Brain microvascular endothelial cell (primary cell): ENCODE measurements around the gene CDCA8.
"Not testable (repeated sequence)": the region's sequence is repeated elsewhere in the genome, so short reads cannot be mapped to it uniquely, and the experiment has no call there.

Source experiments
- DNase-seq: peaks from one replicate; pipeline ENCODE4 v3.0.0-alpha.2; 2020
- H3K27ac ChIP-seq: fragments of 250-450 bp; sonication (Bioruptor Pico); 2 replicates; pipeline ENCODE4 v1.5.1; 2020; ENCODE audit warnings: mild to moderate bottlenecking, moderate library complexity
- H3K27me3 ChIP-seq: fragments of 250-450 bp; sonication (Bioruptor Pico); replicated peaks from 2 replicates; pipeline ENCODE4 v1.5.1; 2020; ENCODE audit warnings: mild to moderate bottlenecking
- H3K36me3 ChIP-seq: fragments of 250-450 bp; sonication (Bioruptor Pico); replicated peaks from 2 replicates; pipeline ENCODE4 v1.5.1; 2020; ENCODE audit warnings: mild to moderate bottlenecking
- H3K4me3 ChIP-seq: 2 replicates; pipeline ENCODE4 v1.5.1; 2011; ENCODE audit warnings: low read depth, mild to moderate bottlenecking, control low read depth, low read length, moderate library complexity
- CTCF ChIP-seq: IDR thresholded peaks from 2 replicates; pipeline ENCODE4 v1.5.1; 2011; ENCODE audit warnings: low read depth, mild to moderate bottlenecking, moderate library complexity, low read length, control low read depth, inconsistent platforms; ENCODE audit errors: missing control alignments
- in situ Hi-C: cut with HindIII; loops from 2 replicates; pipeline ENCODE4 v1.10.0; 2017; ENCODE audit warnings: low sequenced_read_pairs, low pct_ligation_motif_present

The CDCA8 gene

GRCh38 chr1:37685722-37686121 is 6.6 kb upstream of the CDCA8 start:
- no peak for TF ChIP-seq CTCF
- Histone ChIP-seq H3K27ac (no peak overlapping the region), H3K36me3 (peaks cover 39% of the 10 kb centered on the region), H3K27me3 (no peaks in the 10 kb centered on the region), H3K4me3 (no peak overlapping the region)
- in situ Hi-C loops, result no loop called here
- no peak for DNase-seq

GRCh38 chr1:37687764-37688163 is 4.6 kb upstream of the CDCA8 start:
- not testable (repeated sequence) for H3K4me3 ChIP-seq, DNase-seq
- peaks cover 33% of the 10 kb centered on the region for H3K36me3 ChIP-seq

GRCh38 chr1:37688926-37689325 is 3.4 kb upstream of the CDCA8 start:
- no peaks in the 10 kb centered on the region for H3K27me3 ChIP-seq
- peaks cover 21% of the 10 kb centered on the region for H3K36me3 ChIP-seq
- in situ Hi-C loops, result no loop called here
- H3K27ac ChIP-seq, result no peak overlapping the region
- no peak for DNase-seq
- no peak for TF ChIP-seq CTCF
- no peak overlapping the region for H3K4me3 ChIP-seq

More at GRCh38 chr1:37687764-37688163, 4.6 kb upstream of the CDCA8 start:
- H3K27me3 ChIP-seq, in situ Hi-C loops, H3K27ac ChIP-seq: not testable (repeated sequence)

GRCh38 chr1:37691497-37692077 is 729 bp upstream of the CDCA8 start:
- no peak for TF ChIP-seq CTCF
- Histone ChIP-seq H3K27ac (peak overlapping the region; percentile 21), H3K27me3 (no peaks in the 10 kb centered on the region), H3K4me3 (peak overlapping the region; percentile 99), H3K36me3 (peaks cover 2% of the 10 kb centered on the region)
- in situ Hi-C loops, result no loop called here
- peak; percentile 31 for DNase-seq

GRCh38 chr1:37692834-37693175 is 489 bp downstream of the CDCA8 start:
- peak overlapping the region; percentile 24 for H3K27ac ChIP-seq
- no peak for DNase-seq
- no peak for TF ChIP-seq CTCF

GRCh38 chr1:37697090-37697489 is 4.8 kb downstream of the CDCA8 start:
- no peak for TF ChIP-seq CTCF
- DNase-seq, result no peak
- H3K36me3 ChIP-seq, result peaks cover 8% of the 10 kb centered on the region
- no peak overlapping the region for H3K27ac ChIP-seq
- H3K4me3 ChIP-seq, result no peak overlapping the region
- H3K27me3 ChIP-seq, result no peaks in the 10 kb centered on the region
- in situ Hi-C loops, result no loop called here

More at GRCh38 chr1:37692834-37693175, 489 bp downstream of the CDCA8 start:
- no peaks in the 10 kb centered on the region for H3K27me3 ChIP-seq
- in situ Hi-C loops, result no loop called here
- H3K4me3 ChIP-seq, result peak overlapping the region; percentile 99
- H3K36me3 ChIP-seq, result no peaks in the 10 kb centered on the region
